Mucosa of descending colon (tissue), 3 donors: Measurements from ENCODE around the gene PFN2. TPM values are rescaled to one million over a fixed set of nuclear protein-coding genes. Genes with fewer than 3 reads are reported as not detected.

Experiments used
- ATAC-seq: fragments of 200-7000 bp; cut with Tn5 transposase; one replicate; pipeline ENCODE4 v1.9.1; 2020; ENCODE audit warnings: mild to moderate bottlenecking, moderate library complexity
- DNase-seq, 3 donors: peaks; one replicate each; pipeline ENCODE4 v3.0.0-alpha.2; 2020
- H3K36me3 ChIP-seq: fragments of 200-600 bp; one replicate; pipeline ENCODE4 v1.8.0; 2021; ENCODE audit warnings: low read depth, mild to moderate bottlenecking
- H3K4me1 ChIP-seq: fragments of 200-600 bp; one replicate; pipeline ENCODE4 v1.8.0; 2021; ENCODE audit warnings: low read depth, mild to moderate bottlenecking
- H3K4me3 ChIP-seq: fragments of 200-600 bp; one replicate; pipeline ENCODE4 v1.8.0; 2021; ENCODE audit warnings: mild to moderate bottlenecking
- H3K9me3 ChIP-seq: fragments of 200-600 bp; one replicate; pipeline ENCODE4 v1.8.0; 2021; ENCODE audit warnings: mild to moderate bottlenecking
- intact Hi-C, 2 donors: fragments of 100-400 bp; cut with DNase I in 1 of 2; cut with micrococcal nuclease in 1 of 2; formaldehyde crosslinking; loops; one replicate each; pipeline versions ENCODE4 v1.11.0 to v1.11.1; 2022; cut with DNase I, micrococcal nuclease
- total RNA-seq, 3 donors: library from RNA; stranded (reverse); fragmentation: NEBNext Ultra II Directional in 2 of 3; extraction: Animal tissue kit (Norgen Biotek cat#: 25700) in 2 of 3; gene quantifications; one replicate each; pipeline versions ENCODE4 v1.2.1 to v1.2.4, GENCODE V29; 2021 to 2023
- TF ChIP-seq, protein P1 (sequence below): fragments of 200-600 bp; IDR thresholded peaks from one replicate; pipeline ENCODE4 v1.8.0; 2022; ENCODE audit warnings: antibody characterized with exemption, mild to moderate bottlenecking
- donor health status: DM: no; HTN: no; CAD: no; lungs with moderate emphysema.
- donor health status: DM: no; HTN: no; CAD: no.
- donor health status: DM: no; HTN: yes; CAD: no.

The PFN2 gene
- total RNA-seq, 3 donors from 2014 or later: 35.5 to 49.9 (median 37.8) TPM

DNA sequence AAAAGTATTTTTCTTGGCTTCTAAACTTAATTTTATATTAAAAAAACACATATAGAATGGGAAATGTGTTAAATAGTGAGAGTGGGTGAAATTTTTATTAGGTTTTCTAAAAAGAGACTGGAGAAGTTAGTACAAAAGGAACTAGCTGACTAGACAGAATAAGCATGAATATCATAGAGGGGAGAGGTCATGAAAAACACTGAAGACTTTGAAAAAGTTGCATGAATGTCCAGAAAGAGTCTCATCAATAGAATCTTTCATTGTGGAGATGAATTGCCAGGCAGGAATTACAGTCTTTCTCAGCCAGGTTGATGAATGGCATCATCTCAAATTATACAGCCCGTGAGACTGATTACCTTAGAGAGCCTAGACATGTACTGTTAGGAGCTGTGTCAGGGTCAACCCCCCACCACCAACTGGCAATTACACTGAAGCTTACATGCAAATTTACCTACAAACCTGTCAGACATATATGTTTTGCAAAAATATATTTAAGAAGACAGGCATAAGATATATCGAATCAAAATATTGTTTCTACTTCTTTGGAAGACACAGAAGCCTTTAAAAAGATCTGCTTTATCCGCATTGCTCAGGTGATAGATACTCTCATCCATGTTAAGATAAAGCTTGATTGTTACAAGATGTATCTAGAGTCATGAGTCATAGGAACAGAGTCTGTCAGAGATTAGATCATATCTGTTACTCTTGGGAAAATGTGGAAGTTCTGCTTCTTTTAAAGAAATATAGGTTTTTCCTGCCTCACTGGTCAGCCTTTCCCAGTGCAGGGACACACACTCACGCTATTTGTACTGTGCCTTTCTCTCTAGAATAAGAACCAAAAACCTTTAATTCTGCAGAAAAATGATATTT lies 34.8 kb upstream of the PFN2 start:
- no peaks in the 10 kb centered on the region for H3K4me1 ChIP-seq
- no peaks in the 10 kb centered on the region for H3K9me3 ChIP-seq
- TF ChIP-seq, protein P1, sequence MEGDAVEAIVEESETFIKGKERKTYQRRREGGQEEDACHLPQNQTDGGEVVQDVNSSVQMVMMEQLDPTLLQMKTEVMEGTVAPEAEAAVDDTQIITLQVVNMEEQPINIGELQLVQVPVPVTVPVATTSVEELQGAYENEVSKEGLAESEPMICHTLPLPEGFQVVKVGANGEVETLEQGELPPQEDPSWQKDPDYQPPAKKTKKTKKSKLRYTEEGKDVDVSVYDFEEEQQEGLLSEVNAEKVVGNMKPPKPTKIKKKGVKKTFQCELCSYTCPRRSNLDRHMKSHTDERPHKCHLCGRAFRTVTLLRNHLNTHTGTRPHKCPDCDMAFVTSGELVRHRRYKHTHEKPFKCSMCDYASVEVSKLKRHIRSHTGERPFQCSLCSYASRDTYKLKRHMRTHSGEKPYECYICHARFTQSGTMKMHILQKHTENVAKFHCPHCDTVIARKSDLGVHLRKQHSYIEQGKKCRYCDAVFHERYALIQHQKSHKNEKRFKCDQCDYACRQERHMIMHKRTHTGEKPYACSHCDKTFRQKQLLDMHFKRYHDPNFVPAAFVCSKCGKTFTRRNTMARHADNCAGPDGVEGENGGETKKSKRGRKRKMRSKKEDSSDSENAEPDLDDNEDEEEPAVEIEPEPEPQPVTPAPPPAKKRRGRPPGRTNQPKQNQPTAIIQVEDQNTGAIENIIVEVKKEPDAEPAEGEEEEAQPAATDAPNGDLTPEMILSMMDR: no peak
- H3K36me3 ChIP-seq: no peaks in the 10 kb centered on the region
- intact Hi-C loops: no loop called here
- H3K4me3 ChIP-seq: no peak overlapping the region
- no peak for DNase-seq
- no peak for ATAC-seq

- Histone ChIP-seq H3K9me3 (no peaks in the 10 kb centered on the region), H3K4me3 (no peak overlapping the region), H3K4me1 (no peaks in the 10 kb centered on the region), H3K36me3 (no peaks in the 10 kb centered on the region)
- TF ChIP-seq, protein P1: no peak
- no peak for DNase-seq
- intact Hi-C loops: no loop called here
- ATAC-seq: no peak
These were observed 29.9 kb upstream of the PFN2 start for GRCh38 chr3:150000641-150001040.

DNA sequence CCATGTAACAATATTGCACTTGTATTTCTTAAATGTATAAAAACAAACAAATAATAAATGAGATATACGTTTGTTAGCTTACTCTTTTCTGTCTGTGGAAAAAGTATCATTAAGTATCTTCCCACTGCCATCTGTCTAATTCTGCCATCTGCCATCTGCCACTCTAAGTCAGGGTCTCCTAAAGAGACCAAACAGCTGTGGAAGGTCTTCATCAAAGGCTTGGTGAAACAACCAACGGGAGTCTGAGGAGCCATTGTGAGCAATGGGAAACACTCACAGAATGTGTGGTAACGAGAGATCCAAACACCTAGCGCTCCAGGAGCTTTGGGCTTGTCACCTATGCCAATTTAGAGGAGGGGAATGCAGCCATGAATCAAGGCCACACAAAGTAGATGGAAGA lies 28.7 kb upstream of the PFN2 start:
- intact Hi-C loops: no loop called here
- Histone ChIP-seq H3K4me1 (no peaks in the 10 kb centered on the region), H3K4me3 (no peak overlapping the region), H3K36me3 (no peaks in the 10 kb centered on the region), H3K9me3 (peaks cover 8% of the 10 kb centered on the region)
- ATAC-seq (no peak), DNase-seq (no peak)
- TF ChIP-seq, protein P1: no peak

DNA sequence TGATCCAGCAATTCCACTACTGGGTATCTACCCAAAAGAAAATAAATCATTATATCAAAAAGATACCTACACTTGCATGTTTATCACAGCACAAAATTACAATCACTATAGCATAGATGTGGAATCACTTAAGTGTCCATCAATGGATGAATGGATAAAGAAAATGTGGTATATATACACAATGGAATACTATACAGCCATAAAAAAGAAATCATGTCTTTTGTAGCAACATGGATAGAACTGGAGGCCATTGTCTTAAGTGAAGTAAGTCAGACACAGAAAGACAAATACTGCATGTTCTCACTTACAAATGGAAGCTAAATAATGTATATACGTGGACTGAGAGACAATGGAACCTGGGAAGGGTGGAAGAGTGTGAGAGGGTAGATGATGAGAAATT lies 28.3 kb upstream of the PFN2 start:
- Histone ChIP-seq H3K9me3 (peaks cover 12% of the 10 kb centered on the region), H3K36me3 (no peaks in the 10 kb centered on the region), H3K4me3 (no peak overlapping the region), H3K4me1 (no peaks in the 10 kb centered on the region)
- no peak for ATAC-seq
- TF ChIP-seq, protein P1: no peak
- intact Hi-C loops: no loop called here
- DNase-seq: no peak

- Histone ChIP-seq H3K4me3 (no peak overlapping the region), H3K9me3 (peaks cover 12% of the 10 kb centered on the region), H3K36me3 (no peaks in the 10 kb centered on the region), H3K4me1 (no peaks in the 10 kb centered on the region)
- no peak for ATAC-seq
- intact Hi-C loops: no loop called here
- DNase-seq: no peak
- TF ChIP-seq, protein P1: no peak
These were observed 21.8 kb upstream of the PFN2 start for GRCh38 chr3:149992416-149993058.
